CD4-positive, alpha-beta T cell treated with Interleukin-4 for 1 hour (primary cell): ENCODE measurements around the gene EHMT2.
A peak's percentile ranks its signal among the peaks of the same experiment; 100 is the strongest.

Experiments used
- DNase-seq, 2 donors: peaks; one replicate each; pipeline ENCODE4 v3.0.0-alpha.2; 2020 to 2022

EHMT2 gene

GRCh38 chr6:31888276-31889258, 8.9 kb downstream of the EHMT2 start:
- DNase-seq, result peak; percentile 39 to 48

GRCh38 chr6:31887173-31888007, 10.1 kb downstream of the EHMT2 start:
- no peak for DNase-seq

- DNase-seq, result no peak
Measured at GRCh38 chr6:31886541-31886991, 10.9 kb downstream of the EHMT2 start.

GRCh38 chr6:31884528-31885035, 12.9 kb downstream of the EHMT2 start:
- DNase-seq, result no peak

GRCh38 chr6:31883676-31884075, 13.8 kb downstream of the EHMT2 start:
- no peak for DNase-seq

- no peak for DNase-seq
Measured at GRCh38 chr6:31882344-31882743, 15.2 kb downstream of the EHMT2 start.

- no peak for DNase-seq
Measured at GRCh38 chr6:31881136-31881859, 16.2 kb downstream of the EHMT2 start.

- DNase-seq, result no peak
Measured at GRCh38 chr6:31880616-31881015, 16.9 kb downstream of the EHMT2 start.

GRCh38 chr6:31879901-31880300, 17.6 kb downstream of the EHMT2 start:
- DNase-seq, result no peak

- no peak for DNase-seq
Measured at GRCh38 chr6:31879143-31879542, 18.4 kb downstream of the EHMT2 start.

GRCh38 chr6:31878726-31879125, 18.8 kb downstream of the EHMT2 start, which contains the start of gene SLC44A4:
Gene SLC44A4, minus strand, starts transcription at chr6:31878997. Its CDS starts 17 bp downstream, at chr6:31878980.
- DNase-seq, result no peak

- DNase-seq, result no peak
Measured at GRCh38 chr6:31878222-31878621, 19.3 kb downstream of the EHMT2 start.

- DNase-seq, result no peak
Measured at GRCh38 chr6:31877651-31878161, 19.8 kb downstream of the EHMT2 start.

GRCh38 chr6:31877125-31877650, 20.3 kb downstream of the EHMT2 start:
- DNase-seq, result no peak

- DNase-seq, result no peak
Measured at GRCh38 chr6:31876357-31876756, 21.1 kb downstream of the EHMT2 start.

GRCh38 chr6:31875877-31876276, 21.6 kb downstream of the EHMT2 start:
- no peak for DNase-seq

GRCh38 chr6:31874836-31875572, 22.5 kb downstream of the EHMT2 start:
- DNase-seq, result no peak

GRCh38 chr6:31874084-31874670, 23.3 kb downstream of the EHMT2 start:
- DNase-seq, result no peak

GRCh38 chr6:31871046-31871659, 26.3 kb downstream of the EHMT2 start:
- DNase-seq, result no peak

GRCh38 chr6:31870385-31870921, 27.0 kb downstream of the EHMT2 start:
- no peak for DNase-seq
